Measurements from ENCODE around the gene PRPF18.

PRPF18 gene

DNA sequence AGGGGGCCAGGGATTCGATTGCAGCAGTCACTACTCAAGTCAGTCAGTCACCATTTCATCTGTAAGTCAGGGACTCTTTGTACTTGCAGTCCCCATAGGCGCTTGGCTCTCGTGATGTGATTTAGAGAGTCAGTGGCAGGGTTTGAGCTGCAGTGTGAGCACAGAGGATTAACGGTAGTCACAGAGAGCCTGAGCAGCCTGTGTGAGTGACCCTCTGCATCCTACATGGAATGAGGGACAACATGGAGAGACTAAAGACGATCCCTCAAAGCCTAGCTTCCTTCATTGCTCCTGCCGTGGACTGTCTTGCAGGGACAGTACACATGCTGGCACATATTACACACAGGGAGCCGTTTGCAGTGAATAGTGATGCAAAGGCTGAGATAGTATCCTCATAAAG, 56.3 kb downstream of the PRPF18 start:
- ATAC-seq (no peak), DNase-seq (no peak)
- Mint-ChIP-seq H3K27ac (no peak overlapping the region), H3K9me3 (peaks cover 28% of the 10 kb centered on the region), H3K36me3 (ENCODE audit: low read depth) (peaks cover 60% of the 10 kb centered on the region), H3K4me3 (no peak overlapping the region), H3K4me1 (no peaks in the 10 kb centered on the region), H3K27me3 (no peaks in the 10 kb centered on the region)

DNA sequence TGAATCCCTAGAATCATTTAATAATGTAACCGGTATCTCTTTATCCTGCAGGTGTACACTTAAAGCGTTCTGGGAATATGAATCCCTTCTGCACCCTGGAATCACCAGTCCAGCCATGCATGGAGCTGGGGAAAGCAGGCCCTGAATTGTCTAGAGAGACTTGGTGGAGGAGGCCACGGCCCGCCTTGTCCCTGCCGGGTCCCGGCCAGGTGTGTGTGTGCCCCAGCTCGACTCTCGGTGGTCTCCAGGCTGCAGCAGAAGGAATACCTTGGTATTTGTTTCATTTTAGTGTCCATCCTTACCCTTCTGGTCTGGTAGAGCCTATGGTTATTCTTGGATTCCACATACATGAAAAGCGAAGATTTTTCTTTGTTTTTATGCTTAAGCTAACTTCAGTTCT, 58.1 kb downstream of the PRPF18 start:
- H3K27ac Mint-ChIP-seq, result no peak overlapping the region
- H3K4me3 Mint-ChIP-seq, result no peak overlapping the region
- H3K9me3 Mint-ChIP-seq, result peaks cover 28% of the 10 kb centered on the region
- peaks cover 7% of the 10 kb centered on the region for H3K4me1 Mint-ChIP-seq
- DNase-seq (no peak), ATAC-seq (no peak)
- H3K27me3 Mint-ChIP-seq, result no peaks in the 10 kb centered on the region
- H3K36me3 Mint-ChIP-seq (ENCODE audit: low read depth), result peaks cover 54% of the 10 kb centered on the region

DNA sequence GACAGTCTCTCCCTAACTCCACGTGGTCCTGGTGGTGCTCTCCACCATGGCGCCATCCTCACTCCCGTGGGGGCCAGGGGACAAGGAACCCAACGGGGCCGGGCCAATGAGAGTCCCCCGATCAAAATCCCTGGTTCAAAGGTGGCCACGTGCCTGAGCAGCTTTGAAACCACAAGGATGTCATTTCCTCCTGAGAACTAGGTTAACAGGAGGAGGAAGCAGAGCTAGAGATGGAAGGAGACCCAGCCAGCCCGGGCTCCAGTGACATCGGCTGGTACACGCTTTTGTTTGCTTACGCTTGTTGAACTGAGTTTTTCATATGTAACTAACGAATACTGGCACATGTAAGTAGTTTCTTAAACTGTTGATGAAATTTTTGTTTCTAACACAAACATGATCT, 61.7 kb downstream of the PRPF18 start:
- Mint-ChIP-seq H3K27ac (no peak overlapping the region), H3K36me3 (ENCODE audit: low read depth) (peaks cover 21% of the 10 kb centered on the region), H3K4me1 (peaks cover 12% of the 10 kb centered on the region), H3K9me3 (no peaks in the 10 kb centered on the region), H3K27me3 (no peaks in the 10 kb centered on the region), H3K4me3 (no peak overlapping the region)
- ATAC-seq (no peak), DNase-seq (no peak)

DNA sequence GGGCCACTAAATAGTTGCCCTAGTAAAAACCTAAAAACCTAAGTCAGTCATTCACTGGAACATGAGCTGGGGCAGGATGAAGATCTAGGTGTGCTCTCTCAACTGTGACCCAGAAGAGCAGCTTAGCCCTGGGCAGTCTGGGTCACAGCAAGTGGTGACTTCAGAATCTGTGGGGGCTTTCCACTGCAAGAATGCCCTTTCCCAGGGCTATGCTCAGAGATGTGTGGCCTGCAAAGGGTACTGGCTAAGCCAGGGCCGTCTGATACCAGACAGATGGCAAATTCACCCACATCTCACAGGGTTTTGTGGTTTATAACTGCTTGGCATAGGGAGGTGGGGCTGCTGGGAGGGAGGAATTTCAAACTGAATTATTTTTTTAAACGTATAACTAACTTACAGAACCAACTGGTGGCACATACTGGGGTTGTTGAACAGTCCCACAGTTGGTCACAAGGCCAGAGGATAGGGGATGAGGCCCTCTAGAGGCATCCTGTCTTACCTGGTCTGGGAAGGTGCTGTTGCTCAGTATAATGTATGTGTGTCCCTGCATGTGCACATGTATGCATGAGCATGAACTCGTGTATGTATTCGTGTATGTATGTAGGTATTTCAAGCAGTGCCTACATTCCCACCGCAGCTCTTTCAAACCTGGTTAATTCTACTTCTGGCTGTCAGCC, 63.2 kb downstream of the PRPF18 start:
- Mint-ChIP-seq H3K4me1 (peaks cover 12% of the 10 kb centered on the region), H3K9me3 (no peaks in the 10 kb centered on the region), H3K27me3 (no peaks in the 10 kb centered on the region), H3K4me3 (no peak overlapping the region), H3K36me3 (ENCODE audit: low read depth) (peaks cover 15% of the 10 kb centered on the region), H3K27ac (no peak overlapping the region)
- DNase-seq (no peak), ATAC-seq (no peak)

DNA sequence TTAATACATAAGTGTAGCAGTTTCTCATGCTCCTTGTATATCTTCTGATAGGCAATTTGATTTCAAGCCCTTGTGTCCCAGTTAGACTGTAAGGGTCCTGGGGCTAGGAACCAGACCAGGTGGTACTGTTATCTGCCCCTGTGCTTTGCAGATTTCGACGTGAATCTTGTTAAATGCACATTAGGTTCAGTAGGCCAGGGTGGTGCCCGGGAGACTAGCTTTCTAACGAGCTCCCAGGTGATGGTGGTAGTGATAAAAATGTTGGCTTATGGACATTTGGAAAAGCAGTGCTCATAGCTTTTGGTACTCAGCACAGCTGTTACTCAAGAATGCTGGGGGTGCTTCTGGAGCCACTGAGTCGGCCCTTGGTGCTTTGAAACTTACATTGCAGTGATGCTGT, 64.2 kb downstream of the PRPF18 start:
- no peak for ATAC-seq
- Mint-ChIP-seq H3K9me3 (no peaks in the 10 kb centered on the region), H3K4me1 (peaks cover 12% of the 10 kb centered on the region), H3K36me3 (ENCODE audit: low read depth) (peaks cover 9% of the 10 kb centered on the region), H3K4me3 (no peak overlapping the region), H3K27me3 (no peaks in the 10 kb centered on the region), H3K27ac (no peak overlapping the region)
- no peak for DNase-seq

DNA sequence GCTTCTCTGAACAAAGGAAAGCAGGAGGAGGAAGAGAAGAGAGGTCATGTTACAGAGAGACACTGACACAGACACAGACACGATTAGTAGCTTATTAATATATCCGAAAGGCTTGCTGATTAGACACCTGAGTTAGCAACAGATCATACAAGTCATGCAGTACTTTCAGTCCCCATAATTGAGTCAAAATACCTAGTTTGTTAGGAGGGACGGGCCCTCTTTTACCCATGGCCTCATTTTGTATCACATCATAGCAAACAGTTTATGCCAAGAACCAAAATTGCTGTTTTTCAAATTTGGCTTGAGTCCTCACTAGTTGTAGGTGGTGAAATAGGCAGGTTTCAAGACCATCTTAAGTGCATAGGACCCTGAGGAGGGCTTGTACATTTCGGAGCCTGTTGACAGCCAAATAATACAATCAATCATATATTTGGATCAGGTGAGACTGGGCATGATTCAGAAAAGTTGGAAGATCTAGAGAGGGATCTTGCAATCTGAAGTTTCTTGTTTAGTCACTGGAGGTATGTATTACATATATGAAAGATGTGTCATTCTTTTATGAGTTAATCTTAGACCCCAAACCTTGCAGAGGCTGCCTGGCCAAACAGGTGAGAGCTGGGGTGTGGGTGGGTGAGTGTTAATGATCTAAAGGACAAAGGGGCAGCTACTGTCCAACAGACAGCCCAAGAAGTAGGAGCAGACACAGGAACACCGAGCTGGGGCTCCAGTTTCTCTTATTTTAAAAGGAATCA, 65.4 kb downstream of the PRPF18 start:
- Mint-ChIP-seq H3K4me1 (peaks cover 12% of the 10 kb centered on the region), H3K9me3 (no peaks in the 10 kb centered on the region), H3K36me3 (ENCODE audit: low read depth) (peaks cover 8% of the 10 kb centered on the region), H3K4me3 (no peak overlapping the region), H3K27me3 (no peaks in the 10 kb centered on the region), H3K27ac (no peak overlapping the region)
- ATAC-seq (no peak), DNase-seq (no peak)

DNA sequence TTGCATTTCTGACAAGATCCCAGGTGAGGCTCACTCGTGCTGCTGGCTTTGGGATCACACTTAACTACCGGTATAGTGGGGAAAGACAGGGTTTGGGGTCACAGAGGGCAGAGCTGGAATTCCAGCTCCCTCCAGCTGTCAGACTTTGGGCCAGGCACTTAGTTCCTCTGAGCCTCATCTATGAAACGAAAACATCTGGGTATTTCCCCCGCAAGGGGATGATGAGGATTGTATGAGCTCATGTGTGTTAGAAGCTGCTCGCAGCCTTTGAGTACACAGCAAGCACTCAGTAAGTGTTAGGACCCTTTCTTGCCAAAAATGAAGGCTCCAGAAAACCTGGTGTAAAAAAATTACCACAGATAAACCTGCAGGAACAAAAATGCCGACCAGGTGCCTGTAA, 66.1 kb downstream of the PRPF18 start:
- ATAC-seq (no peak), DNase-seq (no peak)
- H3K36me3 Mint-ChIP-seq (ENCODE audit: low read depth), result peaks cover 8% of the 10 kb centered on the region
- no peaks in the 10 kb centered on the region for H3K27me3 Mint-ChIP-seq
- peaks cover 12% of the 10 kb centered on the region for H3K4me1 Mint-ChIP-seq
- no peak overlapping the region for H3K27ac Mint-ChIP-seq
- no peak overlapping the region for H3K4me3 Mint-ChIP-seq
- no peaks in the 10 kb centered on the region for H3K9me3 Mint-ChIP-seq

DNA sequence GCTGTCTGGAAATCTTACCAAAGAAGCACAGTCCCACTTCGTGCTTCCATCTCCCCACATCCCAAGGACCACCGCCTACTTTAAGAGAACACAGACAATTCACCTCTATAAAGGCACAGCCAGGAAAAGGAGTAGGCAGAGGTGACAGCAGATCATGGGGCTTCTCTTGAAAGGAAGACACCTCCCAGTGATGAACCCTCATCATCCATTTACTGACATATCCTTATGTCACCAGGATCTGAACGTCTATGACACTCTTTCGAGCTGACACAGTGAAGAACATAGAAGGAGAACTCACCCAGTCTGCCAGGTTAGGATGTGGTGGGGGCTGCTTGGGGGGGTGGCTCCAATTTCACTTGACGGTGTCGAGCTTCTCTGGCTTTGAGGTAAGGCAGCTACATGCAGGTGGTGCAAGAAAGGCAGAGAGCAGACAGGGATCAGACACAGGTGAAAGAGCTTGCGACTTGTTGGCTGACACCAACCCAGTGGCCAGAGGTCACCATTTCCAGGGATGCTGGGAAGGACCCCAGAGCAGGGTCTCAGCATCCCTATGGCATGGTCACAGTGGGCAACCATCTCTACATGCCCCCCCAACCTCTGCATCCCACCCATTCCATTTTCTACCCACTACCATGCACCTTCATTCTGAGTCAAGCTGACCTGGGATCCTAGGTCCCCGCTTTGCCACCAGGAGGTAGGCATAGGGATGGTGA, 67.5 kb downstream of the PRPF18 start:
- Mint-ChIP-seq H3K36me3 (ENCODE audit: low read depth) (peaks cover under 1% of the 10 kb centered on the region), H3K4me3 (no peak overlapping the region), H3K9me3 (no peaks in the 10 kb centered on the region), H3K4me1 (peaks cover 7% of the 10 kb centered on the region), H3K27me3 (no peaks in the 10 kb centered on the region), H3K27ac (no peak overlapping the region)
- DNase-seq (no peak), ATAC-seq (no peak)

DNA sequence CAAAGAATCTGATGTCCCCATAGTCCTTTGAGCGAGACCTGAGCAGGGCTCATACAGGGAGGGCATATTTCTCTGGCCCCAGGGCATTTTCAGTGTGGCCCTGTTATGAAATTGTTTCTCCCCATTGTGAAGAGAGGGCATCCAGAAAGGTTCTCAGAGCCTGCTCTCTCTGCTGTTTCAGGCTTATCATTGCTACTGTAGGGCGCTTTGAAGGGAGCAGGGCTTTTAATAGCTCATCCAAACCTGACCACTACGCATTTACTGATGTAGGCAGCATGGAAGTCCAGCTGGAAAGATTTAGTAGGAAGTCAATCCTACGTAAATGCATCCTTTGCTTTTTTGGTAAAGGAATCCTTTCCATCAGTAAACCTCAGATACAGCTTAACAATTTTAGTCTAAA, 68.1 kb downstream of the PRPF18 start:
- Mint-ChIP-seq H3K36me3 (ENCODE audit: low read depth) (no peaks in the 10 kb centered on the region), H3K27ac (no peak overlapping the region), H3K9me3 (no peaks in the 10 kb centered on the region), H3K27me3 (no peaks in the 10 kb centered on the region), H3K4me1 (peaks cover 8% of the 10 kb centered on the region), H3K4me3 (no peak overlapping the region)
- no peak for ATAC-seq
- no peak for DNase-seq

DNA sequence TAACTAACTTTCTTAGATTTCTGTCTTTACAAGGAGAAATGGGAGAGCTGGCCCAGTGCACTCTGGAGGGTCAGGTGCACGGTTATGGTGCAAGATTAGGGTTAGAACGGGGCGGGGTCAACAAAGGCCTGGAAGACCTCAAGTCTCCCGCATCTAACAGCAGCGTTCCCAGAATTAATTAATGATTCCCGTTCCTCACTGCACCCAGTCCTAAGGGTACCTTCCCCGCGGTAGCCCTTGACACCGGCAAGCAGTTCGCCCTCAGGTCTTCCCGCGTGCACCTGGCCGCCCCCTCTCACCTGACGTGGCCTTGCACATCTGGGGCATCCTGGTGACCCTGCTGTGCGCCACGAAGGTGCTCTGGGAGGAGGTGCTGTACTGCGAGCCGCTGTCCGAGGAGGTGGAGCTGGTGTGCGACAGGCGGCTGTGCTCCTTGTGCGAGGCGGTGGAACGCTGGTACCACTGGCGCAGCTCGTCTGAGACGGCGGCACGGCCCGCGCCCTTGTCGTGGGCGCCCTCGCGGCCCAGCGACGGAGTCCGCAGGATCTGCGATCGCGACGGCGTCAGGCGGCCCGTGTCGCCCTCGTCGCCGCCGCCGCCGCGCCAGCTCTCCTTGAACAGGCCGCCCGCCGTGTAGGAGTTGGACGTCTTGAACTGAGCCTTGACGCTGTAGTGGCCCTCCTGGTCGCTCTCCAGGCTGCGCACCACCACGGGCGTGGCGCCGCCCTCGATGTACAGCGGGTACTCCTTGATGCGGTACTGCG, 69.8 kb downstream of the PRPF18 start:
- Mint-ChIP-seq H3K36me3 (ENCODE audit: low read depth) (no peaks in the 10 kb centered on the region), H3K9me3 (no peaks in the 10 kb centered on the region), H3K4me1 (peaks cover 17% of the 10 kb centered on the region), H3K4me3 (no peak overlapping the region), H3K27ac (no peak overlapping the region), H3K27me3 (no peaks in the 10 kb centered on the region)
- DNase-seq (no peak), ATAC-seq (no peak)

DNA sequence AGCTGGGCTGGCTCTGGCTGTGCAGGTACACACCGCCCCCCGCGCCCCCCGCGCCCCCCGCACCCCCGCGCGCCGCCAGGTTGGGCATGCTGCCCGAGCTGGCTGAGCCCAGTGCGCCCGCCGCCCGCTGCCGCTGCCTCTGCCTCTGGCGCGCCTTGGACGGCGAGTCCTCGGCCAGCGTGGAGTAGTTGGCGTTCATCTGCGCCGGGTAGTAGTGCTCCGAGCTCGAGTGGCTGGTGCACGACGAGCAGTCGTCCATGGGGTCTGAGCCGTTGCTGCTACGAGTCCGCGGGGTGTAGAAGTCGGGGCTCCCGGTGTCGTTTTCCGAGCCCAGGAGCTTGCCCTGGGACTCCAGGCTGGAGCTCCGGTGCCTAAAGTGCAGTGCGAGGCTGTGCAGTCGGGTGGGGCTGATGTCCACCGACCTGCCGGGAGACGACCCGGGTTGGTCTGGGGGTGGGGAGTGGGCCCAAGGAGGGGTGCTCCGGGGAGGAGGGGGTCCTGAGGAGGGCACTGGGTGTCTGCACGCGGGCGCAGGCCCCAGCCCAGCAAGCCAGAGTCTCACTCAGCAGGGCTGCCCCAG, 70.4 kb downstream of the PRPF18 start:
- H3K27me3 Mint-ChIP-seq, result no peaks in the 10 kb centered on the region
- H3K9me3 Mint-ChIP-seq, result no peaks in the 10 kb centered on the region
- DNase-seq (no peak), ATAC-seq (no peak)
- no peak overlapping the region for H3K4me3 Mint-ChIP-seq
- H3K27ac Mint-ChIP-seq, result no peak overlapping the region
- no peaks in the 10 kb centered on the region for H3K36me3 Mint-ChIP-seq (ENCODE audit: low read depth)
- peaks cover 17% of the 10 kb centered on the region for H3K4me1 Mint-ChIP-seq

DNA sequence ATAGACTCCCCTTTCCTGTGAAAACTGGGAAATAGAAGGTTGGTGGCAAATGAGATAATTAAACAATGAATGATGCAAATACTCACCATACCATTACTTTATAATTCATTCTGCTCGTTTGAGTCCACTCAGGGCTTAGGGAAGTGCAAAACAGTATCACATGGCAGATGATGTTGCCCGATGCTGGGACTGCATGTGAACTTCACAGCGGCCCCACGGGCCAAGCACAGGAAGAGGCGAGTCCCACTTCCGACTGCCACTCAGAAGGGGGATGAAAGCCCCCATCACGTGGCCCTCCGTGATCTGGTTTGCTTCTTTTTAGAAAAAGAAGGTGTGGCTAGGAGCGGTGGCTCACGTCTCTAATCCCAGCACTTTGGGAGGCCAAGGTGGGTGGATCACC, 71.5 kb downstream of the PRPF18 start:
- no peaks in the 10 kb centered on the region for H3K27me3 Mint-ChIP-seq
- no peak overlapping the region for H3K4me3 Mint-ChIP-seq
- H3K27ac Mint-ChIP-seq, result no peak overlapping the region

DNA sequence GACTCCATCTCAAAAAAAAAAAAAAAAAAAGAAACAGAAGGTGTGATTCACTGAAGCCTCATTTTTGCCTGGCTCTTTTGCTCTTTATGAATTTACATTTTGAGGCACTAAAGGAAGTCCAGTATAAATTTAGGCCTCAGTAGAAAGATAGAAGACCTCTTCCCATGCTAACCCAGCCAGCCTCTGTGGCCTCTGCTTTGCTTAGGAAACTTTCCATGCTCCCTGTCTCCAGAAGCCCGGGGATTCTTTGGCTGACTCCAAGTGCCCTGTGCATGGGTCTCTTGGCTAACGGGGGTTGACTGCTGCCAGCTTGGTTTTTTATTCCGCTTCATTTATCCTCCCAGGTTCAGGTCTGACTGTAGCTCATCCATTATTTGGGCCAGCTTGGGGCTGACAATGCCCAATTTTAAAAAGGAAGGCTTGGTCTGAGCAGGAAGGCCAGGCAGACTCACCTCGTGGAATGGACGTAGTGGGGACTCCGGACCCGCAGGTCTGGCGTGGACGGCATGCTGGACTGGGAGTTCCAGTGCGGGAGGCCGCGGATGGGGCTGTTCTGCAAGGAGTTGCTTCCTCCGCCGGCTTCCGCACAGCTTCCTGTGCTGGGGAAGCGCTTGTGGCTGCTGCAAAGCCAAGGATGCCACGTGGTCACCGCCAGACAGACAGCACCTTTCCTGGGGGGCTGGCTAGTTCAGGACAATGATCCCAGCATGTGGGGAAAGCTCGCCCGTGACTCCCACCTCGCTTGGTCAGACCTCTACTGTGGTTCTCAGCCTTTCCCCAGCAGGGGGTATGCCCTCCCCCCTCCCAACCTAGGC, 72.3 kb downstream of the PRPF18 start:
- Mint-ChIP-seq H3K4me1 (peaks cover 12% of the 10 kb centered on the region), H3K27ac (no peak overlapping the region), H3K9me3 (no peaks in the 10 kb centered on the region), H3K27me3 (no peaks in the 10 kb centered on the region), H3K4me3 (peak overlapping the region; percentile 24), H3K36me3 (ENCODE audit: low read depth) (no peaks in the 10 kb centered on the region)
- ATAC-seq (no peak), DNase-seq (peak; percentile 6)

More for the DNA sequence above, 71.5 kb downstream of the PRPF18 start:
- no peaks in the 10 kb centered on the region for H3K36me3 Mint-ChIP-seq (ENCODE audit: low read depth)
- H3K4me1 Mint-ChIP-seq, result peaks cover 12% of the 10 kb centered on the region
- DNase-seq (no peak), ATAC-seq (no peak)
- no peaks in the 10 kb centered on the region for H3K9me3 Mint-ChIP-seq
